Measurements from ENCODE around the gene PECR.

The PECR gene

GRCh38 chr2:216071111-216071851 is 10.3 kb downstream of the PECR start:
- DNase-seq (ENCODE audit: low read depth in 3 of 3) = no peak

DNA sequence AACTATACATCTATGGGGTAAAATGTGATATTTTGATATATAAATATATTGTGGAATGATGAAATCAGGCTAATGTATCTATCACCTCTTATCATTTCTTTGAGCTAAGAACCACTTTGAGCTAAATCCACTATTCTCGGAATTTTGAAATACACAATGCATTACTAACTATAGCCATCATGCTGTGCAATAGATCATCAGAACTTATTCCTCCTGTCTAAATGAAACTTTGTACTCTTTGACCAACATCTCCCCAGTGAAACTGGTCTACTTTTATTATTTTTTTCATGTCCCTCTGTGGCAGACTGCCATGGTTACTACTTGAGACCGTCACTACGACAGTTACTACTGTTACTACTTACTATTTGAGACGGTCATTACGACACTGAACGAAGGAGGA is 11.4 kb downstream of the PECR start:
- no peak for DNase-seq (ENCODE audit: low read depth in 3 of 3)

- no peak for DNase-seq (ENCODE audit: low read depth in 3 of 3)
These were observed 12.6 kb downstream of the PECR start for GRCh38 chr2:216069028-216069427.

GRCh38 chr2:216066230-216066629 is 15.4 kb downstream of the PECR start:
- DNase-seq (ENCODE audit: low read depth in 3 of 3) = no peak

- DNase-seq (ENCODE audit: low read depth in 3 of 3) = no peak
These were observed 16.9 kb downstream of the PECR start for GRCh38 chr2:216064665-216065064.

GRCh38 chr2:216064014-216064630 is 17.5 kb downstream of the PECR start:
- DNase-seq (ENCODE audit: low read depth in 3 of 3) = no peak

- DNase-seq (ENCODE audit: low read depth in 3 of 3) = no peak
These were observed 22.3 kb downstream of the PECR start for GRCh38 chr2:216059233-216059834.

GRCh38 chr2:216057688-216058193 is 23.9 kb downstream of the PECR start:
- DNase-seq (ENCODE audit: low read depth in 3 of 3) = peak; percentile 12 to 44 (median 29)

DNA sequence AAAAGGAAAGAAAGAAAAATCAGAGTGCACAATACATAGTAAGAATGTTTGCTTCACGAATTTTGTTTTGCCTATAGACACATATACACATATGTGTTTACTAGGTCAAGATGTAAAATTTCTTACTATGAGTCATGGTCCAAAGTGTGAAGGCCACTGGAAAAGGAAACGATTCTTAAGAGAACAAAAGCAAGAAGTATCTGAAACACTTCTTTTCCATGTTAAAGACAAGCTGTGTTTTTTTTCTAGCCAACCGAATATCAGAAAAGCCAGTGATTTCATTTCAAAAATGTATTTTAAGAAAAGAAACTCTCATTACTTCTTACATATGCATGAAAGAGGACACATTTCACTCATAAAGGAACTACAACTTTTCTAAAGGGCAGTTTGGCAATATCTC is 24.9 kb downstream of the PECR start:
- no peak for DNase-seq (ENCODE audit: low read depth in 3 of 3)

- DNase-seq (ENCODE audit: low read depth in 3 of 3) = no peak
These were observed 25.9 kb downstream of the PECR start for GRCh38 chr2:216055680-216056079.

DNA sequence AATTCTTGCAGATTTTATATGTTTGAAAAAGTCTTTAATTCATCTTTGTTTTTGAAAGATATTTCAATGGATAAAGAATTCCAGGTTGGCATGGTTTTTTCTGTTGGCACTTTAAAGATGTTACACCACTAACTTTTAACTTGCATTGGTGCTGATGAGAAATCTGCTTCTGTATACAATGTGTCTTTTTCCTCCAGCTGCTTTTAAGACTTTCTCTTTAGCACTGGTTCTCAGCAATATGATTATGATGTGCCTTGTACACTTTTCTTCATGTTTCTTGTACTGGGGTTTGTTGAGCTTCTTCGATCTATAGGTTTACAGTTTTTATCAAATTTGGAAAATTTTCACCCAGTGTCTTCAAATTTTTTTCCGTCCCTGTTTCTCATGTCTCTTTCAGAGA is 29.2 kb downstream of the PECR start:
- DNase-seq (ENCODE audit: low read depth in 3 of 3) = no peak

DNA sequence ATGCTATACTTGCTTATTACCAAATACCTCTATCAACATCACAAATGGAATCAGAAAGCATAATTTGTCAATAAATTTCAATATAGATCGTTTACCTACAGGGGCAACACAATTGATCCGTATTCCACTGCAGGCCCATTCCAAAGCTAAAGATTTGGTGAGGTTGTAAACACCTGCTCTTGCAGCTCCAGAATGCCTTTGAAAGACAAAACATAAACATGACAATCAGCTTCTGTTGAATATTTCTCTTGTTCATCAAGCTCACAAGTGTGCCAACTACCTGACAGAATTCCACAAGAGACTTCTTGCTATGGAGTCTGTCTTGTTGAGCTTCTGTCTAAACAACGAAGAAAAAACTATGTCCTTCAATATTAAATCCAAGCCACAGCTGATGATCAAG is 30.3 kb downstream of the PECR start:
- DNase-seq (ENCODE audit: low read depth in 3 of 3) = no peak

GRCh38 chr2:216049452-216049851 is 32.2 kb downstream of the PECR start:
- DNase-seq (ENCODE audit: low read depth in 3 of 3) = no peak

DNA sequence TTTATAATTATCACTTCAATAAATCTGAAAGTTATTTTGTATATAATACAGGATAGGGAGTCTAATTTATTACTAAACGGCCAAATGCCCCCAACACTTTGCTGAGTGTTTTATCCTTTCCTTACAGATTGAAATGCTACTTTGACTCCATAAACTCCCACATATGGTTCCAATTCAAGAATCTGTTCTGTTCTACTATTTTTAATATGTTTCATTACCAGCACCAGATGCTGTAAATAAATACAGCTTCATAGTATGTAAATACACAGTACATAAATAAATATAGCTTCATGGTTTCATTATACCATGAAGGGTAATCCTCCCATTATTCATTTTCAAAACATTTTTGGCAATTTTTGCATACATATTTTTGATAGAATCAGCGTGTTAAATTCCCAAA is 34.2 kb downstream of the PECR start:
- no peak for DNase-seq (ENCODE audit: low read depth in 3 of 3)

- DNase-seq (ENCODE audit: low read depth in 3 of 3) = no peak
These were observed 36.6 kb downstream of the PECR start for GRCh38 chr2:216044883-216045486.

DNA sequence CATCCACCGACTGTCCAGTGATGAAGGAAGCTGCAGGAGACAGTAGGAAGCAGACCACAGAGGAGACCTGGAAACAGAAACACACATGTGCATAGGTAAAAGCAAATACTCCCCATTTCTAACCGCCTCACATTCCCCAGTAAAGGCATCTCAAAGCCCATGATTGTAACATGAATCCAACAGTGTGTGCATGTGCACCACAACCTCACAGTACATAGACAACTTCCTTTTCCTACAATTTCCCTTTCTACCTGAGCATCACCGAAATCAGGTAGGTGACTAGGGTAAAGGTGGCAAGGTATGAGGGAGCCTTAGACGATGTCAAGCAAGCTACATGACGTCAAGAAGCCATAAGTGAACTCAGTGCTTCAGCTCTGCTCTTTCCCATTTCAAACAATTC is 37.7 kb downstream of the PECR start:
- DNase-seq (ENCODE audit: low read depth in 3 of 3) = no peak

GRCh38 chr2:216041438-216041837 is 40.2 kb downstream of the PECR start:
- no peak for DNase-seq (ENCODE audit: low read depth in 3 of 3)

DNA sequence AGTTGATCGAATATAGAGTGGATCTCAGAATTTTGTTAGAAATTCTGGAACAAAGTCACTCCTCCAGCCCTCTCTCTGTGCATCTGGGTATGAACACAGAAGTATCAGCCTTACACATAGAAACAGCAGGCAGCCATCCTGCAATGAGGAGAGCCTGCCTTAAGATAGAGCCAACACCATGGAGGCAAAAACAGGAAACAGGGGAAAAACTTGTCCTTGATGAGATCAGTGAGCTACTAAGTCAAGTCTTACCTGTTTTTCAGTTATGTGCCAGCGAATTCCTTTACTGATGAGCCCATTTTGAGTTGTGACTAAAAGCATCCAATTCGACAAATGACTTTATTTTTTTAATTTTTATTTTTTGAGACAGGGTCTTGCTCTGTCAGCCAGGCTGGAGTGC is 41.7 kb downstream of the PECR start:
- DNase-seq (ENCODE audit: low read depth in 3 of 3) = no peak

DNA sequence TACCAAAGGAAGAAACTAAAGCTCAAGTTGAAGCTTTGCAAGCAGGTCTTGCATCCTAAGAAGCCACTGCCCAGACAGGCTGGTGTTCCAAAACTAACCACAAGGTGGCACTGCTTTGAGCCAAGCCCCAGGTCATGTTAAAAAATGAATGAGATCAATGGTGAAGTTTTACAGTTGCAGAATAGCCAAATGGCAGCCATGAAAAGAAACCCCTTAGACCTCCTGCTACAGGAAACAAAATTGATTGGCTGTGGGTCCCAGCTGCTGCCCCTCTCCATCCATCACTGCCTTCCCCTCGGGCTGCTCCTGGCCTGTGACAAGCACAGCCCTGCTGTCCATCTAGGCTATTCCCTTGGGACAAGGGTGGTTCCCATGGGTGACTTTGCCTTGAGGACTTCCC is 47.5 kb downstream of the PECR start:
- DNase-seq (ENCODE audit: low read depth in 3 of 3) = peak; percentile 68 to 81 (median 69)

GRCh38 chr2:216033403-216033802 is 48.2 kb downstream of the PECR start:
- DNase-seq (ENCODE audit: low read depth in 3 of 3) = no peak

DNA sequence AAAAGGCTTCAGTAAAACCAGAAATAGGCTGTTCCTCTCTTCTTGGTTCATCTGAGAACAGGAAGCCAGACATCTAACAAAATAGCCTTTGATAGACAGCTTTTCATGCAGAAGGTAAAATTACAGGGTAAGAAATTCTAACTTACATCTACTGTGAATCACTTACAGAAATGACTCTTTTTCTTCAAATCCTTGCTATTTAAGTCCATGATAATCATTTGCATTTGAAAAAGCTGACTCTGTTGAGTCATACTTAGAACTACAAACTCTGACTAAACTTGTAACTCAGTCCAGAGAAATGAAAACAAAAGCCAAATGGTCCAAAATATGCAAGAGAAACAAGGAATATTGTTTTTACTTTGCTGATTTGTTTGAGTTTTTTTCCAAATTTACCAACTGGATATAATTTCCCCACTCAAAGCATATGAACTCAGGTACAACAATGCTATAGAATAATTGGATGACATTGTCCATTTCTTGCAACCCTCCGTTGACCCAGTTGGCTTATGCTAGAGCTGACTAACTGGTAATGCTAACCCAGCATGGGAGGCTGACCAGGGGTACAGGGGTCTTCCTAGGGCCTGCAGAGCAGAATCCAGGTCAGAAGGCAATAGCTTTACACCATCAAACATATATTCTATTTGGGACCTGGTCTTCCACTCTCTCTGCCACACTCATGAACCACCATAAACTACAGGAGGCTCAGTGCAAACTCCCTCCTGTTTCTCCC is 49.5 kb downstream of the PECR start:
- no peak for DNase-seq (ENCODE audit: low read depth in 3 of 3)

DNA sequence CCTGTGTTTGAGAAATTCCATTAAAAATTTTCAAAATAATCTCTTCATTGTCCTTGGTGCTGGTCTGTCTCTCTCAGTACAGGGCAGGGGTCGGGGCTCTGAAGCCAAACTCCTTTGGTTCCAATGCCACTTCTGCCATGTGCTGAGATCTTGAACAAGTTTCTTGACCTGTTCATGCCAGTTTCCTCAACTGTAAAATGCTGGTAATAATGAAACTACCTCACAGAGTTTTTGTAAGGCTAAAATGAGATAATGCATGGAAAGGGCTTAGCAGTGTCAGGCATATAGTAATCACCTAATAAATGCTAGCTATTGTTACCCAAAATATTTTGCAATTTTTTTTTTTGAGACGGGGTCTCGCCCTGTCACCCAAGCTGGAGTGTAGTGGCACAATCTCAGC is 51.4 kb downstream of the PECR start:
- no peak for DNase-seq (ENCODE audit: low read depth in 3 of 3)
